Gastrocnemius medialis (tissue), 4 donors: ENCODE results near the gene GOLGA6L7. TPM values are rescaled to one million over a fixed set of nuclear protein-coding genes. Genes with fewer than 3 reads are reported as not detected.

ENCODE experiments used
- ATAC-seq, 2 donors: fragments of 150-250 bp; one replicate each; pipeline ENCODE4 v1.9.1; 2016
- DNase-seq, 2 donors: peaks; one replicate each; pipeline ENCODE4 v3.0.0-alpha.2; 2019
- H3K27ac ChIP-seq, 4 donors: fragments of 200-600 bp; sonication (generic); 1 replicate in 1 of 4; 2 replicates in 3 of 4; pipeline ENCODE4 v1.5.1; 2016 to 2018; ENCODE audit warnings: mild to moderate bottlenecking in 2 of 4, moderate library complexity in 1 of 4
- H3K27me3 ChIP-seq, 3 donors: fragments of 200-600 bp; sonication (generic) in 2 of 3; 1 replicate in 1 of 3; 2 replicates in 2 of 3; pipeline versions ENCODE4 v1.5.1 to v1.6.0; 2016 to 2019; ENCODE audit warnings: mild to moderate bottlenecking in 1 of 3, moderate library complexity in 1 of 3
- H3K36me3 ChIP-seq, 2 donors: fragments of 200-600 bp; sonication (generic) in 1 of 2; one replicate each; pipeline ENCODE4 v1.5.1; 2017 to 2018
- H3K4me1 ChIP-seq, 2 donors: fragments of 200-600 bp; sonication (generic) in 1 of 2; one replicate each; pipeline ENCODE4 v1.5.1; 2016 to 2017; ENCODE audit warnings: mild to moderate bottlenecking in 2 of 2
- H3K4me3 ChIP-seq, 4 donors: fragments of 200-600 bp; sonication (generic) in 3 of 4; 1 replicate in 1 of 4; 2 replicates in 3 of 4; pipeline ENCODE4 v1.5.1; 2016 to 2019; ENCODE audit warnings: mild to moderate bottlenecking in 2 of 4
- H3K9me3 ChIP-seq, 3 donors: fragments of 200-600 bp; sonication (generic) in 2 of 3; 1 replicate in 1 of 3; 2 replicates in 2 of 3; pipeline ENCODE4 v1.5.1; 2016 to 2019
- POLR2A ChIP-seq, 2 donors: fragments of 450-650 bp; IDR thresholded peaks; one replicate each; pipeline ENCODE4 v1.6.1; 2017; ENCODE audit warnings: antibody characterized with exemption in 2 of 2, mild to moderate bottlenecking in 2 of 2, moderate library complexity in 2 of 2
- in situ Hi-C, 4 donors: fragments of 200-750 bp; cut with MboI; loops; one replicate each; pipeline versions ENCODE4 v1.15.0 to v1.8.0; 2017; ENCODE audit warnings: low sequenced_read_pairs in 4 of 4
- intact Hi-C: fragments of 100-400 bp; cut with DNase I; formaldehyde crosslinking; loops from one replicate; pipeline ENCODE4 v1.15.1; 2023; ENCODE audit warnings: low total_unique reads
- total RNA-seq, 4 donors: library from RNA; depleted of rRNA; stranded (reverse); fragments of >200 nt; gene quantifications; one replicate each; pipeline versions ENCODE4 v1.1.0 to v1.2.3, GENCODE V29; 2016
- TF ChIP-seq, protein P1 (sequence below), 5 experiments: fragments of 450-650 bp in 3 of 5; fragments of 200-600 bp in 2 of 5; sonication (generic) in 2 of 5; IDR thresholded peaks in 4 of 5; conservative IDR thresholded peaks in 1 of 5; 1 replicate in 4 of 5; 2 replicates in 1 of 5; pipeline ENCODE4 v1.5.1; 2016 to 2019; ENCODE audit warnings: antibody characterized with exemption in 5 of 5, mild to moderate bottlenecking in 3 of 5, moderate library complexity in 3 of 5

The GOLGA6L7 gene
- total RNA-seq, 4 donors from 2014 or later, result not detected

DNA sequence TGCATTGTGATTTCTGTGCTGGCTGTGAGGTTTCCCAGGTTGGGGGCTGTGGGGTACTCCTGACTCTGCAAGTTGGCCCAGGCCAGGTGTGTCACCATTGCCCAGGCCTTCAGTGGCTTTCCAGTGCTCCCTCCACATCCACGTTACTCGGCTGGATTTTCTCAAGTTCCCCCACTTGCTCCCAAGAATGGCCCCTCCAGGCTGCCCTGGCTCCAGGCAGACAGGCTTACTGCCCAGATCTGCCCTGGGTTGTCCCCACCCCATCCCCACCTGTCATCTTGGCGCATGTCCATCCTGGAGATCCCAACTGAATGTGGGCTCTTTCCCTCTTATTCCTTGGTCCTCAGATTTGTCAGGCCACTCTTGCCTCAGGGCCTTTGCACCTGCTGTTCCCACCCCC lies 40.9 kb upstream of the GOLGA6L7 start:
- no peak overlapping the region for H3K27ac ChIP-seq
- H3K4me1 ChIP-seq, result no peaks in the 10 kb centered on the region
- in situ Hi-C loops (no loop called here), intact Hi-C loops (no loop called here)
- no peaks in the 10 kb centered on the region for H3K9me3 ChIP-seq
- H3K27me3 ChIP-seq, result peaks cover 14 to 26% (median 19%) of the 10 kb centered on the region in 3 donors
- ATAC-seq (no peak), DNase-seq (no peak)
- no peak overlapping the region for H3K4me3 ChIP-seq
- no peaks in the 10 kb centered on the region for H3K36me3 ChIP-seq
- TF ChIP-seq POLR2A (IDR thresholded peaks at IDR 0.05), result no peak

DNA sequence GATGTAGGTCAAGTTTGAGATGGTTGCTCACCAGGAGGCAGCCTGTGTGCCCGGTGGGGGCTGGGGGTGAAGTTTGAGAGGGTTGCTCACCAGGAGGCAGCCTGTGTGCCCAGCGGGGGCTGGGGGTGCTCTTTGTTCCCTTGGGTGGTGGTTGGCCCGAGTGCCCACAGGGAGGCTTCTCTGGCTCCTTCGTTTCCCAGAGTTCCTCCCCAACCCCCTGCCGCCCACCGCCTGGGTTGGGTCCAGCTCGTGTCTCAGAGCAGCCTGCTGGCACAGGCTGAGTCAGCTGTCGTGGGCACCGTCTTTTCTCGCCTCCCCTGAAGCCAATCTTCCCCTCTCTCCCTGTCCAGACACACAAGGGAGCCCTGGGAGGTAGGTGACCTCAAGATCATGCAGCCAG lies 40.5 kb upstream of the GOLGA6L7 start:
- ATAC-seq, result no peak

DNA sequence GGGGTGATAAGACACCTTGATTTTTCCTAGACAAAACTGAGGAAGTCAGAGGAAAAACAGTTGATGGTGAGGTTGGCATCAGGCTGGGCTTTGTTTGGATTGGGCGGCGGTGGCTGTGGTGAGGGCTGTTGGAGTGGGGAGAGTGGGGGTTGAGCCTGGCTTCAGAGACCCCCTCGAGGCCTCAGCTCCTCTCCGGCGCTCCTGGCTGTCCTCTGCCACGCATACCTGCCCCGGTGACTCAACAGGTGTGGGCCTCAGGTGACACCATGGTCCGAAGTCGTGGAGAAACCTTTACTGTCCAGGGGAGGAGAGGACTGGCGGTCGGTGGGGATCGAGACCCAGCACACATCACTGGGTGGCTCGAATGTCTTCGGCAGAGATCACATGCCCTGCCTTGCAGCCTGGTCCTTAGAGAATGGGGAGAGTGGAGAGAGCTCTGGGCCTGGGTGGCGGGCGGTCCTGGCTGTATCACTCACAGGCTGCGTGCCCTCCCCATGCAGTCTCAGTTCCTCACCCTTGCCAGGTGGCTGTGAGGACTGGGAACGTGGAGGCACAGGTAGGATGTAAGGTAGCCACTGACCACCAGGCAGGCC lies 40.0 kb upstream of the GOLGA6L7 start:
- Histone ChIP-seq H3K27ac (no peak overlapping the region), H3K9me3 (no peaks in the 10 kb centered on the region), H3K4me3 (no peak overlapping the region), H3K36me3 (no peaks in the 10 kb centered on the region), H3K4me1 (no peaks in the 10 kb centered on the region), H3K27me3 (peaks cover 14 to 26% (median 19%) of the 10 kb centered on the region in 3 donors)
- no peak for DNase-seq
- intact Hi-C loops, result no loop called here
- in situ Hi-C loops, result no loop called here
- no peak for ATAC-seq
- TF ChIP-seq POLR2A (IDR thresholded peaks at IDR 0.05), result no peak
- TF ChIP-seq, protein P1, sequence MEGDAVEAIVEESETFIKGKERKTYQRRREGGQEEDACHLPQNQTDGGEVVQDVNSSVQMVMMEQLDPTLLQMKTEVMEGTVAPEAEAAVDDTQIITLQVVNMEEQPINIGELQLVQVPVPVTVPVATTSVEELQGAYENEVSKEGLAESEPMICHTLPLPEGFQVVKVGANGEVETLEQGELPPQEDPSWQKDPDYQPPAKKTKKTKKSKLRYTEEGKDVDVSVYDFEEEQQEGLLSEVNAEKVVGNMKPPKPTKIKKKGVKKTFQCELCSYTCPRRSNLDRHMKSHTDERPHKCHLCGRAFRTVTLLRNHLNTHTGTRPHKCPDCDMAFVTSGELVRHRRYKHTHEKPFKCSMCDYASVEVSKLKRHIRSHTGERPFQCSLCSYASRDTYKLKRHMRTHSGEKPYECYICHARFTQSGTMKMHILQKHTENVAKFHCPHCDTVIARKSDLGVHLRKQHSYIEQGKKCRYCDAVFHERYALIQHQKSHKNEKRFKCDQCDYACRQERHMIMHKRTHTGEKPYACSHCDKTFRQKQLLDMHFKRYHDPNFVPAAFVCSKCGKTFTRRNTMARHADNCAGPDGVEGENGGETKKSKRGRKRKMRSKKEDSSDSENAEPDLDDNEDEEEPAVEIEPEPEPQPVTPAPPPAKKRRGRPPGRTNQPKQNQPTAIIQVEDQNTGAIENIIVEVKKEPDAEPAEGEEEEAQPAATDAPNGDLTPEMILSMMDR (IDR thresholded peaks at IDR 0.05 in 4 of 5, conservative IDR thresholded peaks at IDR 0.05 in 1 of 5), result no peak

More for the DNA sequence above, 40.5 kb upstream of the GOLGA6L7 start:
- Histone ChIP-seq H3K27ac (no peak overlapping the region), H3K9me3 (no peaks in the 10 kb centered on the region), H3K36me3 (no peaks in the 10 kb centered on the region), H3K4me3 (no peak overlapping the region), H3K4me1 (no peaks in the 10 kb centered on the region), H3K27me3 (peaks cover 14 to 26% (median 19%) of the 10 kb centered on the region in 3 donors)
- in situ Hi-C loops (no loop called here), intact Hi-C loops (no loop called here)
- no peak for DNase-seq
- no peak for TF ChIP-seq POLR2A (IDR thresholded peaks at IDR 0.05)
- TF ChIP-seq, protein P1 (IDR thresholded peaks at IDR 0.05 in 4 of 5, conservative IDR thresholded peaks at IDR 0.05 in 1 of 5), result no peak

DNA sequence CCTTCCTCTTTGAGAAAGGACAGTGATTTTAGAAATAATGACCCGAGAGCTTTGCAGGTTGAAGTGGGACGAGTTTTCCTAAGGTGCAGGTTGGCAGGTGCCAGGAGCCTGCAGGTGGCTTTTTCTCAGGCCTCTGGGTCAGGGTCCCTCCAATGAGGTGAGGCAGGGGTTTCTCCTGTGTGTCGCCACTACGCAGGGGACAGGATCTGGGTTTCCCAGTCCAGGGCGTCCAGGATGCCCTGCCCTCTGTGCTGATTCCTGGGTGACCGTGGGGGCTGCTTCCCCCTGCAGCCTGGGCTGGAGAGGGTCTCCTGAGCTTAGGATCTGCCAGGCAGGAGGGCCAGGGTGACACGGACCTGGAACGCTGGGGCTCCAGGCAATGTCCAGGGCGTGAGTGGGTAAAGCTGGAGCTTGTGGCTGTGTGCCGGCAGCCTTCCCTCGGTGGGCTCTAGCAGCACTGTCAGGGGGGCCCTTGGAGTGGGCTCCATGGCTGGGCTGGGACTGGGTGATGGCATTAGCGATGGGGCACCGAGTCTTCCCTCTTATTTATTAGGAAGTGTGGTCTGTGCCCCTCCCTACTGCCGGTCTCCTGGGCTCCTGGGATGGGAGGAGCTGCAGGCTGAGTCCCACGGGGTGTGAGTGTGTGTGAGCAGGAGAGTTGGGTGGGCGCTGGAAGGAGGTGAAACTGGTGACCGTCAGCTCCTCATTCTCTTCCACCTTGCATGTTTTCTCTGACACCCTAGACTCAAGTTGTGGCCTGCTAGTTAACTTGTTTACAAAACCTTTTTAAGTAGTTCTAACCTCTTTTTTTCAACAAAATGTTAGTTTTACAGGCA lies 39.1 kb upstream of the GOLGA6L7 start:
- in situ Hi-C loops (no loop called here), intact Hi-C loops (no loop called here)
- H3K4me1 ChIP-seq, result no peaks in the 10 kb centered on the region
- no peaks in the 10 kb centered on the region for H3K9me3 ChIP-seq
- no peaks in the 10 kb centered on the region for H3K36me3 ChIP-seq
- ATAC-seq (no peak), DNase-seq (no peak)
- no peak overlapping the region for H3K4me3 ChIP-seq
- no peak overlapping the region for H3K27ac ChIP-seq
- TF ChIP-seq POLR2A (IDR thresholded peaks at IDR 0.05), result no peak
- TF ChIP-seq, protein P1 (IDR thresholded peaks at IDR 0.05 in 4 of 5, conservative IDR thresholded peaks at IDR 0.05 in 1 of 5), result no peak
- H3K27me3 ChIP-seq, result peaks cover 14 to 26% (median 19%) of the 10 kb centered on the region in 3 donors
